Measurements from ENCODE around the gene POLR2L. TPM values are rescaled to one million over a fixed set of nuclear protein-coding genes. Genes with fewer than 3 reads are reported as not detected.

POLR2L gene
- total RNA-seq, 4 donors from 2014 or later, result 66.0 to 94.6 (median 81.2) TPM

DNA sequence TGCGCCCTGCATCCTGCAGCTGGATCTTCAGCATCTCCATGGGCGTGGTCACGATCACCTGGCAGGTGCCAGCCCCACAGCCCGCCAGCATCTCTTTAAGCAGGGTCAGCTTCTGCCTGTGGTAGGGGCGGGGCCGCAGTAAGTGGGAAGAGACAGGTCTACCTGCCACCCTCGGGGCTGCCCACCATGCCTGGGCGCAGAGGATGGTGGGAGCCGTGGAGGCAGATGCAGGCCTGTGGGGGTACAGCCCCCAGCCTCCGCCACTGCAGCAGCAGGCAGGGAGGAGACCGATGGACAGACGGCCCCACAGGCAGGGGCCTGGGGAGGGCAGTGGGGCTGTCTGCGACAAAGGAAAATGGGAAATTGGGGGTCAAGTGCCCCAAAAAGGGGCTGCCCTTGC is 49.5 kb downstream of the POLR2L start:
- no peak overlapping the region for H3K27ac ChIP-seq
- peaks cover 9 to 29% of the 10 kb centered on the region in 2 donors for H3K4me1 ChIP-seq
- H3K27me3 ChIP-seq, result peaks cover 39 to 60% (median 55%) of the 10 kb centered on the region in 3 donors
- no peak for DNase-seq
- in situ Hi-C loops (cut with MboI; ENCODE audit: low sequenced_read_pairs in 4 of 4) (no loop called here), intact Hi-C loops (cut with DNase I; ENCODE audit: low total_unique reads) (no loop called here)
- H3K9me3 ChIP-seq, result no peaks in the 10 kb centered on the region
- no peak for ATAC-seq
- no peaks in the 10 kb centered on the region for H3K36me3 ChIP-seq
- H3K4me3 ChIP-seq, result no peak overlapping the region
- TF ChIP-seq POLR2A (IDR thresholded peaks at IDR 0.05), result no peak
- TF ChIP-seq, protein P1, sequence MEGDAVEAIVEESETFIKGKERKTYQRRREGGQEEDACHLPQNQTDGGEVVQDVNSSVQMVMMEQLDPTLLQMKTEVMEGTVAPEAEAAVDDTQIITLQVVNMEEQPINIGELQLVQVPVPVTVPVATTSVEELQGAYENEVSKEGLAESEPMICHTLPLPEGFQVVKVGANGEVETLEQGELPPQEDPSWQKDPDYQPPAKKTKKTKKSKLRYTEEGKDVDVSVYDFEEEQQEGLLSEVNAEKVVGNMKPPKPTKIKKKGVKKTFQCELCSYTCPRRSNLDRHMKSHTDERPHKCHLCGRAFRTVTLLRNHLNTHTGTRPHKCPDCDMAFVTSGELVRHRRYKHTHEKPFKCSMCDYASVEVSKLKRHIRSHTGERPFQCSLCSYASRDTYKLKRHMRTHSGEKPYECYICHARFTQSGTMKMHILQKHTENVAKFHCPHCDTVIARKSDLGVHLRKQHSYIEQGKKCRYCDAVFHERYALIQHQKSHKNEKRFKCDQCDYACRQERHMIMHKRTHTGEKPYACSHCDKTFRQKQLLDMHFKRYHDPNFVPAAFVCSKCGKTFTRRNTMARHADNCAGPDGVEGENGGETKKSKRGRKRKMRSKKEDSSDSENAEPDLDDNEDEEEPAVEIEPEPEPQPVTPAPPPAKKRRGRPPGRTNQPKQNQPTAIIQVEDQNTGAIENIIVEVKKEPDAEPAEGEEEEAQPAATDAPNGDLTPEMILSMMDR (IDR thresholded peaks at IDR 0.05 in 4 of 5, conservative IDR thresholded peaks at IDR 0.05 in 1 of 5), result no peak

DNA sequence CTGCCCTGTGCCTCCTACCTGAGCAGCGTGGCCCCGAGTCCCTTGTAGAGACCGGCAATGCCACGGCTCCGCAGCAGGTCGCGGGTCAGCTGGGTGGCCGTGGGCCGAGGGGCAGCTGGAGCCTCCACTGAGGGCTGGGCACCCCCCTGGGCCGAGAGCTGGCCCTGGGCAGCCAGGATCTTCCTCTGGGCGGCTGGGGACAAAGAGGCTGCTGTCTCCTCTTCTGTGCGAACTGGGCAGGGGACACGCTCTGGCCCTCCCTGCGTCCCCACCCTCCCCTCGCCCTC is 49.9 kb downstream of the POLR2L start:
- in situ Hi-C loops (cut with MboI; ENCODE audit: low sequenced_read_pairs in 4 of 4), result no loop called here

DNA sequence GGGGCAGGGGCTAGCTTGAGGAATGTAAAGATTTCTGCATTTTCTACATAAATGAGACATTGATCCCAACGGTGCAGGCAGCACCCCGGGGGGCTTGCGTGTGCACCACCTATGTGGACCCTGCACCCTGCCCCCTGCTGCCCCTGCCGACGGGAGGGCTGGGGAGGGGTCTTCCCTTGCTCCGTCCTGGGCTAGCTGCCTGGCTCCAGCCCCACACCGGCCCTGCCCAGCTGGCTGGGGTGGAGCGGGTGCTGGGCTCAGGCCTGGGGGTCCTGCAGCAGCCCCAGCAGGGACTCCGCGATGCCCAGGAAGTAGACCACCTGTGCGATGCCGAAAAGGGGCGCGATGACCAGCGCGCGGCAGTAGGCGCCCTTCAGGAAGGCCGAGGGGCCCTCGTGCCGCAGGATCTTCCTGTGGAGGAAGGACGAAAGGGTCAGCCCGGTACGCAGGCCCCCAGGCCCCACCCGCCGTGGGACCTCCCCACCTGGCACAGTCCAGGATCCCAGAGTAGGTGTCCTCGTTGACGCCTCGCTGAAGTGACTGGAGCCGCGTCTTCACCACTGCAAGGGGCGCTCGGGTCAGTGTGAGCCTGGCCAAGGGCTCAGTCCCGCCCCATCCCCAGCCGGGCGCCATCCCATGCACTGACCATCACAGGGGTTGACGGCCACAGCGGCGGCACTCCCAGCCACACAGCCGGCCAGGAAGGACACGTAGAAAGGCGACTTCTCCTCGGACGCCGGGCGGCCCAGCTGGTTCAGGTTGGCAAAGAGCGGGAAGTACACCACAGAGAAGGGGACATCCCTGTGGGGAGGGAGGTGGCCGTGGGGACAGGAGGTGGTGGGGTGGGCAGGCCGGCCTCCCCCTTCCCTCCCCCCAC is 50.4 kb downstream of the POLR2L start:
- Histone ChIP-seq H3K4me1 (peaks cover 4 to 19% of the 10 kb centered on the region in 2 donors), H3K36me3 (no peaks in the 10 kb centered on the region), H3K27me3 (peaks cover 41 to 60% (median 55%) of the 10 kb centered on the region in 3 donors), H3K9me3 (no peaks in the 10 kb centered on the region), H3K27ac (no peak overlapping the region), H3K4me3 (no peak overlapping the region)
- in situ Hi-C loops (cut with MboI; ENCODE audit: low sequenced_read_pairs in 4 of 4) (no loop called here), intact Hi-C loops (cut with DNase I; ENCODE audit: low total_unique reads) (no loop called here)
- TF ChIP-seq POLR2A (IDR thresholded peaks at IDR 0.05), result no peak
- TF ChIP-seq, protein P1 (IDR thresholded peaks at IDR 0.05 in 4 of 5, conservative IDR thresholded peaks at IDR 0.05 in 1 of 5), result no peak
- no peak for ATAC-seq
- no peak for DNase-seq

More for the DNA sequence above, 49.9 kb downstream of the POLR2L start:
- DNase-seq, result no peak
- TF ChIP-seq, protein P1 (IDR thresholded peaks at IDR 0.05 in 4 of 5, conservative IDR thresholded peaks at IDR 0.05 in 1 of 5), result no peak
- no peak for TF ChIP-seq POLR2A (IDR thresholded peaks at IDR 0.05)
- no peaks in the 10 kb centered on the region for H3K9me3 ChIP-seq
- peaks cover 7 to 25% of the 10 kb centered on the region in 2 donors for H3K4me1 ChIP-seq
- H3K36me3 ChIP-seq, result no peaks in the 10 kb centered on the region
- H3K4me3 ChIP-seq, result no peak overlapping the region
- H3K27me3 ChIP-seq, result peaks cover 41 to 60% (median 55%) of the 10 kb centered on the region in 3 donors
- no peak for ATAC-seq
- H3K27ac ChIP-seq, result no peak overlapping the region
- intact Hi-C loops (cut with DNase I; ENCODE audit: low total_unique reads), result no loop called here

GRCh38 chr11:790721-791564 is 51.4 kb downstream of the POLR2L start:
- DNase-seq (no peak), ATAC-seq (no peak)
- Histone ChIP-seq H3K9me3 (no peaks in the 10 kb centered on the region), H3K36me3 (no peaks in the 10 kb centered on the region), H3K27me3 (peaks cover 41 to 59% (median 55%) of the 10 kb centered on the region in 3 donors), H3K27ac (no peak overlapping the region), H3K4me1 (peaks cover 3 to 10% of the 10 kb centered on the region in 2 donors), H3K4me3 (no peak overlapping the region)
- in situ Hi-C loops (cut with MboI; ENCODE audit: low sequenced_read_pairs in 4 of 4) (no loop called here), intact Hi-C loops (cut with DNase I; ENCODE audit: low total_unique reads) (no loop called here)
- TF ChIP-seq, protein P1 (IDR thresholded peaks at IDR 0.05 in 4 of 5, conservative IDR thresholded peaks at IDR 0.05 in 1 of 5), result no peak
- no peak for TF ChIP-seq POLR2A (IDR thresholded peaks at IDR 0.05)
